Thyroid gland (tissue), 4 donors: ENCODE results near the gene PCSK7.

ENCODE experiments used
- CTCF ChIP-seq, 6 experiments: fragments of 200-600 bp in 3 of 6; fragments of 450-650 bp in 3 of 6; sonication (generic) in 3 of 6; IDR thresholded peaks; one replicate each; pipeline ENCODE4 v1.5.1; 2016 to 2019; ENCODE audit warnings: antibody characterized with exemption in 6 of 6, mild to moderate bottlenecking in 2 of 6, inconsistent platforms in 1 of 6, moderate library complexity in 1 of 6
- POLR2A ChIP-seq, 2 donors: fragments of 450-650 bp; IDR thresholded peaks; one replicate each; pipeline ENCODE4 v1.6.1; 2017; ENCODE audit warnings: antibody characterized with exemption in 2 of 2, mild to moderate bottlenecking in 2 of 2, moderate library complexity in 1 of 2

DNA sequence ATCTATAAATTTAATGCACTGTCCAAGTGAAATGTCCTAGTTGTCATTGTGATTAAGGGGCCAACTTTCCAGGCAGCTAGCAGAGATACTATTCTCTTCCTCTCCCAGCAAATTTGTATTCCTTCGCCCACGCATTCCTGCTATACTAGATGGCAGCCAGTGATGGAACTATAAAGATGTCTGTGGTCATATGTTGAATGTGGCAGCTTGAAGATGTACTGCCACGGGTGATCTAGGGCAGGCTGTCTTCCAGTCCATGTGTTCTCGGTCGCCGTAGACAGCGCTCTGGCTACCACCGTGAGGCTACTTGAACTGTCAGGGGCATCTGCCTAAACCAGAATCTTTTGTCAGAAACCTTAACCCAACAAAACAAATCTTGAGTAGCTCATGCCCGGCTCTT lies 61.7 kb downstream of the PCSK7 start:
- TF ChIP-seq POLR2A (IDR thresholded peaks at IDR 0.05) (no peak), CTCF (IDR thresholded peaks at IDR 0.05) (no peak)
